H9 (cell line): ENCODE measurements around the gene CTNNA3. TPM values are rescaled to one million over a fixed set of nuclear protein-coding genes. Genes with fewer than 3 reads are reported as not detected.
A peak's percentile ranks its signal among the peaks of the same experiment; 100 is the strongest.

Experiments used
- DNase-seq: peaks from one replicate; pipeline ENCODE4 v3.0.0-alpha.2; 2017
- H2AFZ ChIP-seq: one replicate; pipeline ENCODE4 v1.6.1; 2013; ENCODE audit warnings: mild to moderate bottlenecking, low read length, control low read depth, moderate library complexity
- H2AK5ac ChIP-seq: 2 replicates; pipeline ENCODE4 v1.6.1; 2013; ENCODE audit warnings: low read length, control low read depth, mixed read lengths; ENCODE audit not compliant: insufficient read length
- H2BK120ac ChIP-seq: one replicate; pipeline ENCODE4 v1.6.1; 2013; ENCODE audit warnings: low read depth, mild to moderate bottlenecking, low read length, control low read depth, inconsistent platforms; ENCODE audit not compliant: poor library complexity, severe bottlenecking
- H2BK12ac ChIP-seq: 2 replicates; pipeline ENCODE4 v1.6.1; 2013; ENCODE audit warnings: low read length, control low read depth, mixed read lengths, low read depth; ENCODE audit not compliant: insufficient read length
- H2BK15ac ChIP-seq: 2 replicates; pipeline ENCODE4 v1.6.1; 2013; ENCODE audit warnings: low read depth, low read length, control low read depth
- H2BK20ac ChIP-seq: one replicate; pipeline ENCODE4 v1.6.1; 2013; ENCODE audit warnings: low read depth, mild to moderate bottlenecking, low read length, control low read depth, inconsistent platforms; ENCODE audit not compliant: poor library complexity, severe bottlenecking
- H2BK5ac ChIP-seq: 2 replicates; pipeline ENCODE4 v1.6.1; 2013; ENCODE audit warnings: low read length, control low read depth, mixed read lengths; ENCODE audit not compliant: insufficient read length
- H3K14ac ChIP-seq: 2 replicates; pipeline ENCODE4 v1.6.1; 2013; ENCODE audit warnings: low read length, control low read depth; ENCODE audit not compliant: insufficient read depth
- H3K18ac ChIP-seq: 2 replicates; pipeline ENCODE4 v1.6.1; 2013; ENCODE audit warnings: low read depth, mild to moderate bottlenecking, mixed read lengths, low read length, control low read depth; ENCODE audit not compliant: insufficient read length
- H3K23ac ChIP-seq: 2 replicates; pipeline ENCODE4 v1.6.1; 2013; ENCODE audit warnings: low read length, control low read depth, mixed read lengths, low read depth; ENCODE audit not compliant: insufficient read length
- H3K23me2 ChIP-seq: 2 replicates; pipeline ENCODE4 v1.6.1; 2013; ENCODE audit warnings: low read depth, mild to moderate bottlenecking, mixed read lengths, low read length, control low read depth; ENCODE audit not compliant: insufficient read length, poor library complexity, severe bottlenecking
- H3K27ac ChIP-seq: 2 replicates; pipeline ENCODE4 v1.5.1; 2013; ENCODE audit warnings: low read length, control low read depth, mixed read lengths, low read depth; ENCODE audit not compliant: insufficient read length
- H3K27me3 ChIP-seq: 2 replicates; pipeline ENCODE4 v1.6.1; 2013; ENCODE audit warnings: low read length, control low read depth, inconsistent platforms; ENCODE audit not compliant: insufficient read depth
- H3K4ac ChIP-seq: 2 replicates; pipeline ENCODE4 v1.6.1; 2013; ENCODE audit warnings: low read depth, mild to moderate bottlenecking, control low read depth, inconsistent platforms, low read length, moderate library complexity
- H3K4me1 ChIP-seq: 2 replicates; pipeline ENCODE4 v1.6.1; 2013; ENCODE audit warnings: low read length, control low read depth, inconsistent platforms; ENCODE audit not compliant: insufficient read depth
- H3K4me2 ChIP-seq: 2 replicates; pipeline ENCODE4 v1.6.1; 2013; ENCODE audit warnings: low read length, control low read depth, mixed read lengths; ENCODE audit not compliant: insufficient read length, insufficient read depth
- H3K56ac ChIP-seq: 2 replicates; pipeline ENCODE4 v1.6.1; 2013; ENCODE audit warnings: low read depth, mild to moderate bottlenecking, mixed read lengths, low read length, control low read depth; ENCODE audit not compliant: insufficient read length
- H3K79me1 ChIP-seq: 2 replicates; pipeline ENCODE4 v1.6.1; 2013; ENCODE audit warnings: low read depth, mild to moderate bottlenecking, moderate library complexity, low read length, control low read depth, inconsistent platforms; ENCODE audit not compliant: insufficient read depth, poor library complexity, severe bottlenecking
- H3K79me2 ChIP-seq: 2 replicates; pipeline ENCODE4 v1.6.1; 2013; ENCODE audit warnings: low read length, control low read depth, inconsistent platforms; ENCODE audit not compliant: insufficient read depth
- H3K9ac ChIP-seq: 2 replicates; pipeline ENCODE4 v1.6.1; 2013; ENCODE audit warnings: low read length, control low read depth, mixed read lengths; ENCODE audit not compliant: insufficient read length; ENCODE audit errors: extremely low read depth
- H3K9me3 ChIP-seq: one replicate; pipeline ENCODE4 v1.6.1; 2013; ENCODE audit warnings: low read depth, low read length, inconsistent platforms; ENCODE audit not compliant: control insufficient read depth
- H3T11ph ChIP-seq: one replicate; pipeline ENCODE4 v1.6.1; 2013; ENCODE audit warnings: mild to moderate bottlenecking, low read length, control low read depth, inconsistent platforms
- H4K20me1 ChIP-seq: one replicate; pipeline ENCODE4 v1.6.1; 2013; ENCODE audit not compliant: control insufficient read depth, insufficient read length, insufficient read depth
- H4K5ac ChIP-seq: 2 replicates; pipeline ENCODE4 v1.6.1; 2013; ENCODE audit warnings: low read depth, mild to moderate bottlenecking, mixed read lengths, low read length, control low read depth; ENCODE audit not compliant: insufficient read length
- H4K8ac ChIP-seq: replicated peaks from 2 replicates; pipeline ENCODE4 v1.6.1; 2013; ENCODE audit warnings: low read length, control low read depth, mixed read lengths, low read depth; ENCODE audit not compliant: insufficient read length
- H4K91ac ChIP-seq: 2 replicates; pipeline ENCODE4 v1.6.1; 2013; ENCODE audit warnings: low read depth, mild to moderate bottlenecking, moderate library complexity, mixed read lengths, low read length, control low read depth; ENCODE audit not compliant: insufficient read length
- H3K27ac Mint-ChIP-seq, 3 experiments: 2 replicates in 2 of 3; 3 replicates in 1 of 3; pipeline ENCODE4 v1.8.0; 2020 to 2021; ENCODE audit warnings: mixed read lengths in 3 of 3, mild to moderate bottlenecking in 1 of 3, moderate library complexity in 1 of 3
- H3K27me3 Mint-ChIP-seq: 2 replicates; pipeline ENCODE4 v1.8.0; 2021; ENCODE audit warnings: low read depth, mild to moderate bottlenecking, moderate library complexity, mixed read lengths
- H3K36me3 Mint-ChIP-seq, 3 experiments: 2 replicates in 2 of 3; 3 replicates in 1 of 3; pipeline ENCODE4 v1.8.0; 2020 to 2021; ENCODE audit warnings: low read depth in 3 of 3, mixed read lengths in 3 of 3; ENCODE audit not compliant: insufficient read depth in 1 of 3
- H3K4me1 Mint-ChIP-seq, 2 experiments: 2 replicates each; pipeline ENCODE4 v1.8.0; 2020; ENCODE audit warnings: mixed read lengths in 2 of 2
- H3K4me3 Mint-ChIP-seq, 2 experiments: 2 replicates in 1 of 2; 3 replicates in 1 of 2; pipeline ENCODE4 v1.8.0; 2020 to 2021; ENCODE audit warnings: mild to moderate bottlenecking in 2 of 2, mixed read lengths in 2 of 2, moderate library complexity in 1 of 2
- H3K9me3 Mint-ChIP-seq, 2 experiments: 2 replicates in 1 of 2; 3 replicates in 1 of 2; pipeline ENCODE4 v1.8.0; 2020; ENCODE audit warnings: mild to moderate bottlenecking in 2 of 2, mixed read lengths in 2 of 2, moderate library complexity in 1 of 2
- WGBS: extraction: QIAGEN DNeasy Blood & Tissue Kit; methylation state at CpG from one replicate; pipeline ENCODE4 v1.1.7; 2013; ENCODE audit warnings: missing lambda C conversion rate, low lambda C conversion rate, mixed read lengths; ENCODE audit not compliant: insufficient read length; ENCODE audit errors: extremely low coverage; 5-methylcytosine and 5-hydroxymethylcytosine counted together
- total RNA-seq: library from RNA; stranded (reverse); gene quantifications from 2 replicates; pipeline ENCODE4 v1.2.1, GENCODE V29; 2021
- TF ChIP-seq, protein P1 (sequence below): fragments of 200-600 bp; sonication (generic); conservative IDR thresholded peaks from 3 replicates; pipeline ENCODE4 v1.8.0; 2021; ENCODE audit warnings: antibody characterized with exemption, mild to moderate bottlenecking

The CTNNA3 gene
- total RNA-seq, 1 experiment from 2014 or later, result 3.3 TPM

- H3K27ac Mint-ChIP-seq, result peak overlapping the region in 2 of 3 experiments; percentile 25 to 40; a peak in 2 of 7 replicates
These were observed 1764.5 kb downstream of the CTNNA3 start for GRCh38 chr10:65931291-65932070.

More at GRCh38 chr10:65931291-65932070, 1764.5 kb downstream of the CTNNA3 start:
- Mint-ChIP-seq H3K4me3 (no peak overlapping the region), H3K27me3 (no peaks in the 10 kb centered on the region), H3K9me3 (no peaks in the 10 kb centered on the region), H3K4me1 (peaks cover 12 to 13% of the 10 kb centered on the region in 2 experiments), H3K36me3 (no peaks in the 10 kb centered on the region)
- Histone ChIP-seq H3K4me1 (no peaks in the 10 kb centered on the region), H3K18ac (no peak overlapping the region), H2BK20ac (no peak overlapping the region), H3K79me1 (no peaks in the 10 kb centered on the region), H2AFZ (peak overlapping the region; percentile 73), H3K27ac (no peak overlapping the region), H3K9me3 (no peaks in the 10 kb centered on the region), H3K4me2 (no peak overlapping the region), H3K23me2 (no peaks in the 10 kb centered on the region), H3K9ac (no peak overlapping the region), H4K8ac (no peak overlapping the region), H2BK5ac (no peak overlapping the region), H4K5ac (no peak overlapping the region), H3K27me3 (no peaks in the 10 kb centered on the region), H4K20me1 (no peaks in the 10 kb centered on the region), H4K91ac (no peak overlapping the region), H3T11ph (no peak overlapping the region), H2AK5ac (no peak overlapping the region), H2BK120ac (no peak overlapping the region), H3K23ac (no peak overlapping the region), H3K56ac (no peak overlapping the region), H3K4ac (no peak overlapping the region), H3K14ac (no peak overlapping the region), H3K79me2 (no peaks in the 10 kb centered on the region), H2BK15ac (no peak overlapping the region), H2BK12ac (no peak overlapping the region)
- DNase-seq, result no peak
- WGBS, result no CpG with 5 or more reads among the region's 5 CpGs
- TF ChIP-seq, protein P1, sequence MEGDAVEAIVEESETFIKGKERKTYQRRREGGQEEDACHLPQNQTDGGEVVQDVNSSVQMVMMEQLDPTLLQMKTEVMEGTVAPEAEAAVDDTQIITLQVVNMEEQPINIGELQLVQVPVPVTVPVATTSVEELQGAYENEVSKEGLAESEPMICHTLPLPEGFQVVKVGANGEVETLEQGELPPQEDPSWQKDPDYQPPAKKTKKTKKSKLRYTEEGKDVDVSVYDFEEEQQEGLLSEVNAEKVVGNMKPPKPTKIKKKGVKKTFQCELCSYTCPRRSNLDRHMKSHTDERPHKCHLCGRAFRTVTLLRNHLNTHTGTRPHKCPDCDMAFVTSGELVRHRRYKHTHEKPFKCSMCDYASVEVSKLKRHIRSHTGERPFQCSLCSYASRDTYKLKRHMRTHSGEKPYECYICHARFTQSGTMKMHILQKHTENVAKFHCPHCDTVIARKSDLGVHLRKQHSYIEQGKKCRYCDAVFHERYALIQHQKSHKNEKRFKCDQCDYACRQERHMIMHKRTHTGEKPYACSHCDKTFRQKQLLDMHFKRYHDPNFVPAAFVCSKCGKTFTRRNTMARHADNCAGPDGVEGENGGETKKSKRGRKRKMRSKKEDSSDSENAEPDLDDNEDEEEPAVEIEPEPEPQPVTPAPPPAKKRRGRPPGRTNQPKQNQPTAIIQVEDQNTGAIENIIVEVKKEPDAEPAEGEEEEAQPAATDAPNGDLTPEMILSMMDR, result no peak
